GM18873 (cell line): ENCODE results near the gene PSMD7.
"Not testable (repeated sequence)": the region's sequence is repeated elsewhere in the genome, so short reads cannot be mapped to it uniquely, and the experiment has no call there.

ENCODE experiments used
- ATAC-seq: cut with Tn5 transposase; IDR thresholded peaks from one replicate; pipeline ENCODE4 v1.9.1; 2021; ENCODE audit warnings: mild to moderate bottlenecking, moderate library complexity, moderate number of reproducible peaks; ENCODE audit not compliant: unreplicated experiment, low FRiP score

The PSMD7 gene

DNA sequence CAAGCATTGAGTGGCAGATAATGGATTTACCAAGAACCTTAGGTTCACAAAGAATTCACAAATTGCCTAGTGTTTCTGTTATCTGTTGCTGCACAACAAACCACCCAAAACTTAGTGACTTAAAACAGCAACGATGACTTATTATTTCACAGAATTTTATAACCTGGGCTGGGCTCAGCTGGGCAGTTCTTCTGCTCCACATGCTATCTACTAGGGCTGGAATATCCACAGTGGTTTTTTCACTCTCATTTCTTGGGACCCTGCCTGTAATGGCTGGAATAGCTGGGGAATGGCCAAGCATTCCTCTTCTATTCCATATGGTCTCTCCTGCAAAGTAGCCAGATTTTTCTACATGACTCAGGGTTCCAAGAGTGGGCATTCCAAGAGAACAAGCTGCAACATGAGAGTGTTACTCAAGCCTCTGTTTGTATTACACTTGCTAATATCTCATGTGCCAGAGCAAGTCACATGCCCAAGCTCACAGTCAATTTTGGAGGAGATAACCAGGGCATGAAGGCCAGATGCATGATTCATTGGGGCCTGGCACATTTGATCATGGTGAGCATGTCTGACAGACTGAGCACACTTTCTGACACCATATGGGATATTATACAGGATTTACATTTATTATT lies 4.9 kb upstream of the PSMD7 start:
- ATAC-seq, result no peak

DNA sequence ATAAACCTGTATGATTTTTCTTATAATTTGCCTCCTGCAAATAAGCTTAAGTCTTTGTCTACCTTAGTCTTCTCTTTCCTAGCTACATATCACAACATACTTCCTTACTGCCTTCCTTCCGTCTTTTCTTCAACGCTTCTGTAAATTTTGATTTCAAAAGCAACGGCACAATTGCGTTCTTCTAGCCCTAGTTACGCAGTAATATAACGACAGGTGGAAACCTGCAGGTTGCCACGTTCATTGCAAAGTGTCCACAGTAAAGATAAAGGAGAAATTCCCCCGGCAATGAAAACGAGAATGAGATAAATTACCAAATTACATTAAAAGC lies 546 bp upstream of the PSMD7 start:
- ATAC-seq, result no peak

DNA sequence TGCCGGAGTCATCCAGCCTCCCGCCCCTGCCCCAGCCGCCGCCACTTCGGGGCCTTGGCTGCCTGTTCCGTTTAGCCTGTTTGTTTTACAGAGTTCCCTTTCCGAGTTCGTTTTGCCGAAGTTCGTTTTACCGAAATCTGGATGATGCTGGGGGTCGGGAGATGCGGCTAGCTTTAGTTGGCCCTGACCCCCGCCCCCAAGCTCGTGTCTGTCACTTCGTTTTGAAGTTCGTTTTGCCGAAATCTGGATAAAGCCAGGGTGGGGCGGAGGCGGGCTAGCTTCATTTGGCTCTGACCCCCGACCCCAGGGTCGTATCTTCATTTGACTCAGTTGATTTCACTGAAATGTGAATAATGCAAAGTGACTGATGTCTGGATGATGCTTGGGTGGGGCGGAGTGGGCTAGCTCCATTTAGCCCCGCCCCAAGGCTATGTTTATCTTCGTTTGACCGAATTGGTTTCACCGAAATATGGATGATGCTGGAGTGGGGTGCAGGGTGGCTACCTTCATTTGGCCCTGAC lies 591 bp downstream of the PSMD7 start:
- ATAC-seq, result no peak

DNA sequence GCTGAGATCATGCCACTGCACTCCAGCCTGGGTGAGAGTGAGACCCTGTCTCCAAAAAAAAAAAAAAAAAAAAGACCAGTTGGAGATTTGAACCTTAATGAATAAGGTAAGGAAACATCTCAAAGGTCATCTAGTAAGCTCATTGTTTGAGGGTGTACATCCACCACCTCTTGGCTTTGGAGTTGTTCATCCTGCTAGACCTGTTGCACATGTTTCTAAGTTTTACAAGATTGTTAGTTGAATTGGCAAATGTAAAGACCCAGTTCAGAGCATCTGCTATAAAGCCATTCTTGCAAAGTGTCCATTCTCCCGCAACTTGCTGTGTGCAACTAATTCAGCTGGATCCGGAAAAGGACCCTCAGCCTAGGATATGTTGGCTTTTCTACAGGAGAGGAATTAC lies 1.5 kb downstream of the PSMD7 start:
- ATAC-seq, result no peak

DNA sequence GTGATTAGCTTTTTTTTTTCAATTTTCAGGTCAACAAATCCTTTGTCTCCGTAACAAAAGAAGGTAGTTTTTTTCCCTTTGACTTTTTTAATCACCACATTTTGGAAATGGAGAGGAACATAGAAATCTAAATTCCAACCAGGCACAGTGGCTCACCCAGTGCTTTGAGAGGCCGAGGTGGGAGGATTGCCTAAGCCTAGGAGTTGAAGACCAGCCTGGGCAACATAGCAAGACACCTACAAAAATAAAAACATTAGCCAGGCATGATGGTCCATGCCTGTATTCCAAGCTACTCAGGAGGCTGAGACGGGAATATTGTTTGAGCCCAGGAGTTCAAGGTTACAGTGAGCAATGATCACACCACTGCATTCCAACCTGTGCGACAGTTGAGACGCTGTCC lies 5.7 kb downstream of the PSMD7 start:
- no peak for ATAC-seq

DNA sequence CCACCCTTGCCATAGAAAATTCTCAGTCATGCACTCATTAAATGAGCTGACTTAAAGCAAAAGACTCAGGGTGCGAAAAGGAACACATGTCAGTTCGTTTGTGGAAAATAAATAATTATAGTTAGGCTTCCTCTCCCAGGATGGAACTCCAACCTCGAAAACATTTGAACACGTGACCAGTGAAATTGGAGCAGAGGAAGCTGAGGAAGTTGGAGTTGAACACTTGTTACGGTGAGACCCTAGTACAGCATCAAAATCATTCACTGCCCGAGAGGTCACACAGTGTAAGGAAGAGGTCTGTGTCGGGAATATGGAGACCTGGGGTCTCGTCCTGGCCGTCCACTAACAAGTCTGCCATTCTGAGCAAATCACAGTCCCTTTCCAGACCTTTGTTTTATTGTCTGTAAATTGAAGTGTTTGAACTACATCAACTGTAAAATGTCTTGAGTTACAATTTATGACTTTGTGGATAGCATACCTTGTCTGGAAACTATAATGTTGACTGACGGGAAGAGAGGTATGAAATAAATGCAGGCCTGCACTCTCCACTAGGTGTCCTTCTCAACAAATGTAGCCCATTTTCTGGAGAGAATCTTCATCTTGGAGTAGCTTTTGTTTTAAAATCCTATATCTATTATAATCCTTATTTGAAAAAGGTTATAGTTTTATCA lies 7.7 kb downstream of the PSMD7 start:
- ATAC-seq, result no peak

DNA sequence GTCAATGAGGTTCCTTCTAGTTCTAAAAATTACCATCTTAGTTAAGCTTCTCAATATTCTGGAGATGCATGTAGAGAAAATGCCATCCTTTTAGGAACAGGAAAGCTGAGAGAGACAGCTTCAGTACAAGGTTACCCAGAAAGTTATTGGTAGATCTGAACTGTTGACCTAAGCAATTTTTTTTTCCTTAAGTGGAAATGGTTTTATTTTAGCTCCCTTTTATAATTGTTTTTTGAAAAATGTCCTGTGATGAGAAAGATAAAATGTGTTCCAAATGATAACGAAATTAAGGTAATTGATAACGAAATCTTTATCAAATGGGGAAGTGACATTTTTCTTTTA lies 8.2 kb downstream of the PSMD7 start:
- ATAC-seq, result no peak

DNA sequence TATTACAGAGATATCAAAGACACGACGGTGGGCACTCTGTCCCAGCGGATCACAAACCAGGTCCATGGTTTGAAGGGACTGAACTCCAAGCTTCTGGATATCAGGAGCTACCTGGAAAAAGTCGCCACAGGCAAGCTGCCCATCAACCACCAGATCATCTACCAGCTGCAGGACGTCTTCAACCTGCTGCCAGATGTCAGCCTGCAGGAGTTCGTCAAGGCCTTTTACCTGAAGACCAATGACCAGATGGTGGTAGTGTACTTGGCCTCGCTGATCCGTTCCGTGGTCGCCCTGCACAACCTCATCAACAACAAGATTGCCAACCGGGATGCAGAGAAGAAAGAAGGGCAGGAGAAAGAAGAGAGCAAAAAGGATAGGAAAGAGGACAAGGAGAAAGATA lies 8.7 kb downstream of the PSMD7 start:
- no peak for ATAC-seq

DNA sequence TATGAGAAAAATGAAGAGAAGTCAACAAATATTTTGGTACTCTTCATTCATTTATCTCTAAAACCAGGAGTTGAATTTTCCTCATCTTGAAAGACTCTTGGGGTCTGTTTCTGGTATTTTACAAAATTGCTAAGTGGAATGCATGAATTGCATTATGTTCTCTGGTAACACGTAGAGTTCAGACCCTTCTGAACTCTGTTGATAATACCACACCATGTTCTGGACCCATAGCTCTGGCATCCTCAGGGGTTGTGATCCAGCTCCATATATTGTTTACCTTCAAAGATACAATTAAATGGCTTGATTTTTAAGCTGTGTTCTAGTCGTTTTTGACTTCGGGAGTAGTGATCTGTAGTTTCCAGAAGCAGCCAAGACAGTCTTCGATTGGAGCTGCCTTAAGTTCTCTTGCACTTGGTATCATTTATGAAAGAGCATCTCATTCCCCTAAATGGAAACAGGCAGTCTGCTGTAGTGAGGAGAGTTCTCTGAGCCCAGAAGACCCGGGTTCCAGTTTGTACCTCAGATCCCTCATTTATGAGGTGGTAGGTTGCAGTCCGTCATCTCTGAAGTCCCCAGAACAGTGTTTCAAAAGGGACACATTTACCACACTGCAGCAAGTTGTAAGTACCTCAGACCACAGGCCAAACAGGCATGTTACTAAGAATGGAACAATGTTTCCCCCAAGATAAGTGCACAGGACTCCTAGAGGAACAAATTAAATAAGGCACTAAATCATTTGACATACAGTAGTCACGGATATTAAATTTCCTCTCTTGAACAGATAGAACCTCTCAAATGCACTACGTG lies 9.6 kb downstream of the PSMD7 start:
- no peak for ATAC-seq

DNA sequence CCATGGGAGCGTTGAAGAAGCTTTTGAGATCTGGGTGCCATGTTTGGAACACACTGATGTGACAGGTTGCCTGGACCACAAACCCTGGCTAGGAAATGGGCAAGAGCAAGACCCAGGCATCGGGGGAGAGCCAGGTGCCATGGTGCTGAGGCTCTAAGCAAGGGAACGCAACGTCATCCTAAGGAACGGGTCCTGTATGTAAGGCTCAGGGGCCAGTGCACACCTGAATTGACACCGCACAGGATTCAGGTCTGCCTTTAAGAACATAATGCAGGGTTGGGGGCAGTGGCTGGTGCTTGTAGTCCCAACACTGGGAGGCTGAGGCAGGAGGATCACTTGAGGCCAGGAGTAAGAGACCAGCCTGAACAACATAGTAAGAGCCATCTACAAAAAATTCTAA lies 10.8 kb downstream of the PSMD7 start:
- no peak for ATAC-seq

DNA sequence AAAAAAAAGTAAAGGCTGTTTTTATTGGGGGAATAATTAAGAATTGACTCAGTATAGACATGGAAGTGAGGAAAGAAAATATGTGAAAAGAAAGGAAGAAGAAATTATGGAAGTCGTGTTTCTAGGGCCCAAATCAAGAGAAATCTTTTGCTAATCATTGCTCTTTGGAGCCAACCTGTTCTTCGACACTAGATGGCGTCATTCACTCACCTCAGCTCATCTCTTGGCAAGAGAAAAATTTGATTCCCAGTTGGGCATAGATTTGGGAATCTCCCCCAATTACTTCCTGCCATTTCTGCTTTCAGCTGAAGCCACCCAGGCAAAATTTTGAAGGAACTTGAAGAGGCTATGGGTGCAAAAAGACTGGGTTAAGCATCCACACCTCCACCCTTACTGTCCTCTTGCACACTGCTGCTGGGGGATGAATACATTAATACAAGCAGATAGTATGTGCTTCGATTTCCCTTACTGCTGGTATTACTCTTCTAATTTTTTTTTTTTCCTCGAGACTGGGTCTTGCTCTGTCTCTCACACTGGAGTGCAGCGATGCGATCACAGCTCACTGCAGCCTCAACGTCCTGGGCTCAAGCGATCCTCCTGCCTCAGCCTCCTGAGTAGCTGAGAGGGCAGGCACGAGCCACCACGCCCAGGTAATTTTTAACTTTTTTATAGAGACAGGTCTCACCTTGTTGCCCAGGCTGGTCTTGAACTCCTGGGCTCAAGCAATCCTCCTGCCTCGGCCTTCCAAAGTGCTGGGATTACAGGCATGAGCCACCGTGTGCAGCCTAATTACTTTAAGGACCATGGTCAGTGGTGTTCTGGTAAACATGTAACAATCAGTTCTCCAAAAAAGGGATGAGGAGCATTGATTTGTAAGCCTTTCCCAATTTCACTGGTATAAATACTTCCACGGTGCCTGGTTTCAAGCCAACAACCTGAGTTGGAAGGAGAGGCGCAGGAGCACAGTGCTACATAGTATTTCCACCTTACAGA lies 13.5 kb downstream of the PSMD7 start:
- no peak for ATAC-seq

DNA sequence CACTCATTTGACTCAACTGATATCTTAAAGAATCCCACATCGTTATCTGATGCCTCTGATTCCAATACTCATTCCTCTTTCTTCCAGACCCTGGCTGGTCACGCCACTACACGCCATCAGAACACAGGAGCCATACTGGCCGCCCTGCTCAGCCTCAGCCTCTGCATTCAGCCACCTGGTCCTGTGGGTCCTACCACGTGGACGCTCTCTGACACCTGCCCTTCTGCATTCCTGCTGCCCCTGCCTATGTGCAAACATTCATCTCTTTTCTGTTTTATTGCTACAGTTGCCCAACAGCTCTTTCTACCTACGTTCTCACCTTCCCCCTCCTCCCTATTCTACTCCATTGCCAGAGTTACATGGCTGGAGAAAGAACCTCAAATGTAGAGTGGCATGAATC lies 18.4 kb downstream of the PSMD7 start:
- ATAC-seq, result no peak

DNA sequence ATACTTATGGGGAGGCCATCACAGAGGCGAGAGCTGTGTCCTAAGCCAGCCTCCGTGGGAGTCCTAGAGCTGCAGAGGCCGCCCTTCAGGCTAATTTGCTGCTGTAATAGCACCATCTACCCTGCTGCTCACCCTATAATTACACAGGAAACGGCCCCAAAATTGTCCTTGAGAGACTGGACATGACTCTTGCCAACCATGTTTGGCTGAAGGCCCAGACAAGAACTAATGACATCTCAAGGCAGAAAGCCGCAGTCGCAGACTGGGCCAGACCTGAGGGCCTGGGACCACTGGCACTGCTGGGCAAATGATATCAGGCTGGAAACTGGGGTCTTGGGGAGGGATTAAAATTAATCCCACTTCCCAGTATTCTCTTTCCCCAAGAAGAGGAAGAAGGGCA lies 24.1 kb downstream of the PSMD7 start:
- no peak for ATAC-seq

DNA sequence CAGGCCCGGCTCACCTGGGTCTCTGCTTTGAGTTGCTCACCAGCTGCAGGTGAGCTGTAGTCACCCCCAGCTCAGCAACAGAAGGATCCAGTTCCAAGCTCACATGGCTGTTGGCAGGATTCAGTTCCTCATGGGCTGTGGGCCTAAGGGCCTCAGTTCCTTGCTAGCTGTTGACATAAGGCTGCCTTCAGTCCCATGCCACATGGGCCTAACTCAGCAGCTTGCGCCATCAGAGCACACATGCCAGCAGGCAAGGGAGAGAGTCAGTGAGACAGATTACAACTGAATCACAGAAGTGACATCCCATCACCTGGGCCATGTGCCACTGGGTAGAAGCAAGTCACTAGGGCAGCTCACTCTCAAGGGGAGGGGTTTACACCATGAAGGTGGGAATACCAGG lies 24.7 kb downstream of the PSMD7 start:
- no peak for ATAC-seq

DNA sequence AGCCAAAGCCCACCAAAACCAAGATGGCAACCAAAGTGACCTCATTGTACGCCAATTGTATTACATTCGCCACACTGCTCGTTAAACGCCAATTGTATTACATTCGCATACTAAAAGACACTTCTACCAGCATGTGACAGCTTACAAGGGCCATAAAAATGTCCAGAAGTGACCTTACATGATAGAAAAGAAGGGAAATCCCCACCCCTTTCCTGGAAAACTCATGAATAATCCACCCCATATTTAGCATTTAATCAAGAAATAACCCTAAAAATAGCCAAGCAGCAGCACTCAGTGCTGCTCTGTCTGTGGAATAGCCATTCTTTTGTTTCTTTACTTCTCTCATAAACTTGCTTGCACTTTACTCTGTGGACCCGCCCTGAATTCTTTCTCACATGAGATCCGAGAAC lies 25.7 kb downstream of the PSMD7 start:
- no peak for ATAC-seq

DNA sequence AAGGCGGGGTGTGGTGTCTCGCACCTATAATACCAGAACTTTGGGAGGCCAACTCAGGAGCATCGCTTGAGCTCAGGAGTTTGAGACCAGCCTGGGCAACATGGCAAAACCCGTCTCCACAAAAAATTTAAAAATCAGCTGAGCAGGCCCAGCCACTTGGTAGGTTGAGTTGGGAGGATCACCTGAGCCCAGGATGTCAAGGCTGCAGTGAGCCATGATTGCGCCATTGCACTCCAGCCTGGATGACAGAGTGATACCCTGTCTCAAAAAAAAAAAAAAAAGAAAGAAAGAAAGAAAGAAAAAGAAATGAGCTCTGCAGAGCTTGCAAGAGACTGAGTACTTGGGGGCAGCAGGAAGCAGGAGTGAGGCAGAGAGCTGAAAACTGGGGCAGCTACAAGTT lies 28.2 kb downstream of the PSMD7 start:
- not testable (repeated sequence) for ATAC-seq

DNA sequence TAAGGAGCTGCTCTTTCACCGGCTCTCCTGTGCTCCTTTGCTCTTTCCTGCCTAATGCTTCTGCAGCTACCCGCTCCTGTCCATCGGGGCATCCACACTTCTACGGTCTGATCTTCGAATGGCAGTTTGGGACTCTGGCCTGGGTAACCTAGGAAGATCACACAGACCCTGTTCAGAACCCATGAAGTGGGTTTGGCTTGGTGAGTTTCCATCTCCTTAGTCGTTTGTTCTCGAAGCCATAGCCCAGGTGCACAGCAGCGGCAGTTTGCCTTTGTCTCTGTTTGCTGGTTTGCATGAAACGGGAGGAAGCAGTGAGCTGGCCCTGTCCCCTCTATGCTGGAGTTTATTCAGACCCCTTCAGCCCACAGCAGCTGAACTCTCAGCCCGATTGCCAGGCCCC lies 29.0 kb downstream of the PSMD7 start:
- no peak for ATAC-seq

DNA sequence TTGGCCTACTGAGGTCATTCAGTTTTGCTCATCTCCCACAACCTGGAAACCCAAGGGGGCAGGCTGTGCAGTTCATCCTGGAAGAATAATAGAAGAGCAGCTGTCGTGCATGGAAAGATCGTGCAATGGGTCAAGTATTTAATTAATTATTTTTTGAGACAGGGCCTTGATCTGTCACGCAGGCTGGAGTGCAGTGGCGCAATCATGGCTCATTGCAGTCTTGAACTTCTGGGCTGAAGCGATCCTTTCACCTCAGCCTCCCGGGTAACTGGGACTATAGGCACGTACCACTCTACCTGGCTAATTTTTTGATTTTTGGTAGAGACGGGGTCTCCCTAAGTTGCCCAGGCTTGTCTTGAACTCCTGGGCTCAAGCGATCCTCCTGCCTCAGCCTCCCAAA lies 31.7 kb downstream of the PSMD7 start:
- ATAC-seq, result not testable (repeated sequence)

DNA sequence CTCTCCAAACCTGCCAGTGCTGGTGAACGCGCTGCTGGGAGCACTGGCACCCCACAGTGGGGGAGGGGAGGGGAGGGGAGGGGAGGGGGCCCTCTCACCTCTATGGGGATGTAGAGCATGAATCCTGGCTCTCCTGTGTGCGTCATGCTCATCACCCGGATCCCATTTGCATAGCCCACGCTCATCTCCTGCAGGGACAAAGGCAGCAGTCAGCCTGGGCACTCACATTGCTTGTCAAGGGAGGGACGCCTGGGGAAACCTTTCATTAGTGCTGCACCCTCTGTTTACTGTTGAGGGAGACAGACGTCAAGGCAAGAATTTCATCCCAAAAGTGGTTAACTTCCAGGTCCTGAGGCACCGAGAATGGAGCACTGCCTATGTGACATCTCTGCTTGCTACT lies 35.9 kb downstream of the PSMD7 start:
- ATAC-seq, result not testable (repeated sequence)

DNA sequence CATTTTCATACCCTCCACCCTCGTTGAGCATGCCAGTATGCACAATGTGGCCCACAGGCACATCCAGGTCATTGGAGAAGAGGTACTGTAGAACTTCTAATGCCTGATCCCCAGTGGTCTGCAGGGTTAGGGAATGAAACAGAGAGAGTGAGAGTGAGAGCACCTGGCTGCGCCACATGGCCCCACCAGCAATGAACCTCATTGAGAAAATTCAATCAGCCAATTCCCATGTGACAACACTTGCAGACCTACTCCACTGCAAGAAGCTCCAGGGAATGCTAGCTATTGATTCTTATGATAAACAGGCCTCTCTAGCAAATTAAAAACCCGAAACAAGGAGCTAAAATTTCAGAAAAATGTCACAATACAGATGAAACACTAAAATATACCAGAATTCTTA lies 40.9 kb downstream of the PSMD7 start:
- not testable (repeated sequence) for ATAC-seq

DNA sequence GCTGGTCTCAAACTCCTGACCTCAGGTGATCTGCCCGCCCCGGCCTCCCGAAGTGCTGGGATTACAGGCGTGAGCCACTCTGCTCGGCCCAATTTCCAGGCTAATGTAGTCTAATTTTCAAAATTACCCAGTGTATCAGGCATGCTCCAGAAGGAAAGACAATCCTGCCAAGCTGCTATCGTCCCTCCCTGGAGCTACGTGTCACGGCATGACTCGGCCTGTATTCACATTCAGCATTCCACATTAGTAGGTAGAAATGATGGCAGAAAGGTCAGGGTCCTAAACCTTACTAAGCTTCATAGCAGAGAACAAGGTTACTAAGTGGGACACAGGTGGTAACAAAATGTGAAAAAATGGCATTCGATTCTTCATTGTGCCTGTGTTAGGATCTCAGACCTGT lies 42.6 kb downstream of the PSMD7 start:
- ATAC-seq, result not testable (repeated sequence)
